D721Med (cell line): ENCODE data around the gene CBX7.

Experiments
- DNase-seq: peaks from one replicate; pipeline ENCODE4 v3.0.0; 2011; ENCODE audit warnings: low spot score; ENCODE audit not compliant: insufficient read length
- FAIRE-seq: peaks from 2 replicates; lab custom pipeline; 2011; peaks lifted over from hg19 to GRCh38; lab: Jason Lieb, UNC
- TF ChIP-seq, protein P1 (sequence below): IDR thresholded peaks from 2 replicates; pipeline ENCODE4 v1.5.1; 2012; ENCODE audit warnings: mild to moderate bottlenecking, control low read depth; ENCODE audit not compliant: insufficient read depth; ENCODE audit errors: missing control alignments

The CBX7 gene

DNA sequence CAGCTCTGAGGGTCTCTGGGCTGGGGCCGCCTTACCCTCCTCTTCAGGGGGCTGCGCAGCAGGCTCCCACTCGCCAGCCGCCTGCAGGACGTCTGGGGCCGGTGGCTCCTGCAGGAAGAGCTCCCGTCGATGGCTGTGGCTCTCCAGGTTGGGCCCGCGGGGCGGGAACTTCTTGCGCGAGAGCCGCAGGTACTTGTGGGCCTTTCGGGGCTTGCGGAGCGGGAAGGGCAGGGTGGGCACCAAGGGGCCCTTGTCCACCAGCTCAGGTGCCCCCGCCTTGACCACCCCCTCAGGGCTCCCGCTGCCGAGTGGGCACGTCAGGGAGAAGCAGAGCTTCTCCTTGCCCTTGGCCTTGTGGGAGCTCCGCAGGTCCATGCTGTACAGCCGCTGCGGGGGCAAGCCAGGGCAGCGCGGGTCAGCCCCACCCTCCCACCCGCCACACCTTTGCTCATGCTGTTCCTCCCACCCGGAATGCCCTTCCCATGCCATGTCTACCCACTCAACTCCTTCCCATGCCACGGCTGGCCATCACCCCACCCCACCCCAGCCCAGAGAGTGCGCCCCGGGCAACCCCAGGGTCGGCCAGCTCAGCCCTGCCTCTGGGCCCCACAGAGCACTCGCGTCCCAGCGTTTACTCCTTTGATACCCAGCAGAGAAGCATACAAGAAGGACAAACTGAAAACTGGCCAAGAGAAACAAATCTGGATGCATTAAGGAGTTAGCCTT is 18.0 kb downstream of the CBX7 start:
- FAIRE-seq: no peak
- TF ChIP-seq, protein P1, sequence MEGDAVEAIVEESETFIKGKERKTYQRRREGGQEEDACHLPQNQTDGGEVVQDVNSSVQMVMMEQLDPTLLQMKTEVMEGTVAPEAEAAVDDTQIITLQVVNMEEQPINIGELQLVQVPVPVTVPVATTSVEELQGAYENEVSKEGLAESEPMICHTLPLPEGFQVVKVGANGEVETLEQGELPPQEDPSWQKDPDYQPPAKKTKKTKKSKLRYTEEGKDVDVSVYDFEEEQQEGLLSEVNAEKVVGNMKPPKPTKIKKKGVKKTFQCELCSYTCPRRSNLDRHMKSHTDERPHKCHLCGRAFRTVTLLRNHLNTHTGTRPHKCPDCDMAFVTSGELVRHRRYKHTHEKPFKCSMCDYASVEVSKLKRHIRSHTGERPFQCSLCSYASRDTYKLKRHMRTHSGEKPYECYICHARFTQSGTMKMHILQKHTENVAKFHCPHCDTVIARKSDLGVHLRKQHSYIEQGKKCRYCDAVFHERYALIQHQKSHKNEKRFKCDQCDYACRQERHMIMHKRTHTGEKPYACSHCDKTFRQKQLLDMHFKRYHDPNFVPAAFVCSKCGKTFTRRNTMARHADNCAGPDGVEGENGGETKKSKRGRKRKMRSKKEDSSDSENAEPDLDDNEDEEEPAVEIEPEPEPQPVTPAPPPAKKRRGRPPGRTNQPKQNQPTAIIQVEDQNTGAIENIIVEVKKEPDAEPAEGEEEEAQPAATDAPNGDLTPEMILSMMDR: no peak

GRCh38 chr22:39133871-39134270 is 18.6 kb downstream of the CBX7 start:
- TF ChIP-seq, protein P1: no peak
- no peak for FAIRE-seq
- no peak for DNase-seq

More for the DNA sequence above, 18.0 kb downstream of the CBX7 start:
- DNase-seq: no peak

GRCh38 chr22:39132871-39133524 is 19.5 kb downstream of the CBX7 start:
- FAIRE-seq: no peak
- TF ChIP-seq, protein P1: no peak
- DNase-seq: no peak

- FAIRE-seq (no peak), DNase-seq (no peak)
- TF ChIP-seq, protein P1: no peak
These were observed 20.2 kb downstream of the CBX7 start for GRCh38 chr22:39132281-39132680.

GRCh38 chr22:39130892-39131855 is 21.3 kb downstream of the CBX7 start:
- DNase-seq: no peak
- no peak for FAIRE-seq
- TF ChIP-seq, protein P1: no peak

DNA sequence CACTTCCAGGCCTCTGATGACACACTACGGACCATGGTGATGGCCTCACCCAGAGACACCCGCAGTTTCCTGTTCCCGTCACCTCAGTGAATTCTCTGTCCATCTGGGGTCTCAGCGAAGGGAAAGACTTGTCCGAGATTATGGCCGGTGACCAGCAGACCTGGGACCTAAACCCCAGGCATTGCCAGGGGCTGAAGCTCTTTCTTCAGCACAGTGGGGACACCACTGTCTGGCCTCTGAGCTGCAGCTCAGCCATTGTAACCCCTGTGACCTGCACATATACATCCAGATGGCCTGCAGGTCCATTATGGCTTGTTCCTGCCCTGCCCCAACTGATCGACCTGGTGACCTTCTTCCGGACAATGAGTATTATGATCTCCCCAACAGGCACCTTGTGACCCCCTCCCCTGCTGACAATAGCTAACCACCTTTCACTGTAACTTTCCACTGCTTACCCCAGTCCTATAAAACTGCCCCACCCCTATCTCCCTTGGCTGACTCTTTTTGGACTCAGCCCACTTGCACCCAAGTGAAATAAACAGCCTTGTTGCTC is 22.3 kb downstream of the CBX7 start:
- no peak for FAIRE-seq
- TF ChIP-seq, protein P1: no peak
- no peak for DNase-seq
